Activated naive CD4-positive, alpha-beta T cell treated with anti-CD3 and anti-CD28 coated beads, Interleukin-2, amount 10 ng/mL, durations not matched to agents 5 hours and 36 hours (primary cell): Measurements from ENCODE around the gene PMF1. TPM values are rescaled to one million over a fixed set of nuclear protein-coding genes. Genes with fewer than 3 reads are reported as not detected.

Experiments
- total RNA-seq, 2 experiments: library from RNA; stranded (reverse); gene quantifications; one replicate each; pipeline ENCODE4 v1.2.3, GENCODE V29; 2021

The PMF1 gene, protein sequence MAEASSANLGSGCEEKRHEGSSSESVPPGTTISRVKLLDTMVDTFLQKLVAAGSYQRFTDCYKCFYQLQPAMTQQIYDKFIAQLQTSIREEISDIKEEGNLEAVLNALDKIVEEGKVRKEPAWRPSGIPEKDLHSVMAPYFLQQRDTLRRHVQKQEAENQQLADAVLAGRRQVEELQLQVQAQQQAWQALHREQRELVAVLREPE
- 10 to 100 TPM; 70.4 to 71.4 TPM for total RNA-seq

DNA sequence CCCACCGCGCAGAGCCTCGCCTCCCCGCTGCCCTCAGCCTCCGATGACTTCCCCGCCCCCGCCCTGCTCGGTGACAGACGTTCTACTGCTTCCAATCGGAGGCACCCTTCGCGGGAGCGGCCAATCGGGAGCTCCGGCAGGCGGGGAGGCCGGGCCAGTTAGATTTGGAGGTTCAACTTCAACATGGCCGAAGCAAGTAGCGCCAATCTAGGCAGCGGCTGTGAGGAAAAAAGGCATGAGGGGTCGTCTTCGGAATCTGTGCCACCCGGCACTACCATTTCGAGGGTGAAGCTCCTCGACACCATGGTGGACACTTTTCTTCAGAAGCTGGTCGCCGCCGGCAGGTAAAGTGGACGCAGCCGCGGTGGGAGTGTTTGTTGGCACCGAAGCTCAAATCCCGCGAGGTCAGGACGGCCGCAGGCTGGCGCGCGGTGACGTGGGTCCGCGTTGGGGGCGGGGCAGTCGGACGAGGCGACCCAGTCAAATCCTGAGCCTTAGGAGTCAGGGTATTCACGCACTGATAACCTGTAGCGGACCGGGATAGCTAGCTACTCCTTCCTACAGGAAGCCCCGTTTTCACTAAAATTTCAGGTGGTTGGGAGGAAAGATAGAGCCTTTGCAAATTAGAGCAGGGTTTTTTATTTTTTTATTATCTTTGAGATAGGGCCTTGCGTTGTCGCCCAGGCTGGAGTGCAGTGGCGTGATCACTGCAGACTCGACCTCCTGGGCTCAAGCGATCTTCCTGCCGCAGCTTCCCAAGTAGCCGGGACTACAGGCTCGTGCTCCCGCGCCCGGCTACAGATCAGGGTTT is at the start of gene PMF1:
TSS of gene PMF1 (plus strand) at position 175 of the 811 bp plus-strand sequence. CDS start at position 184, 9 bp downstream.

DNA sequence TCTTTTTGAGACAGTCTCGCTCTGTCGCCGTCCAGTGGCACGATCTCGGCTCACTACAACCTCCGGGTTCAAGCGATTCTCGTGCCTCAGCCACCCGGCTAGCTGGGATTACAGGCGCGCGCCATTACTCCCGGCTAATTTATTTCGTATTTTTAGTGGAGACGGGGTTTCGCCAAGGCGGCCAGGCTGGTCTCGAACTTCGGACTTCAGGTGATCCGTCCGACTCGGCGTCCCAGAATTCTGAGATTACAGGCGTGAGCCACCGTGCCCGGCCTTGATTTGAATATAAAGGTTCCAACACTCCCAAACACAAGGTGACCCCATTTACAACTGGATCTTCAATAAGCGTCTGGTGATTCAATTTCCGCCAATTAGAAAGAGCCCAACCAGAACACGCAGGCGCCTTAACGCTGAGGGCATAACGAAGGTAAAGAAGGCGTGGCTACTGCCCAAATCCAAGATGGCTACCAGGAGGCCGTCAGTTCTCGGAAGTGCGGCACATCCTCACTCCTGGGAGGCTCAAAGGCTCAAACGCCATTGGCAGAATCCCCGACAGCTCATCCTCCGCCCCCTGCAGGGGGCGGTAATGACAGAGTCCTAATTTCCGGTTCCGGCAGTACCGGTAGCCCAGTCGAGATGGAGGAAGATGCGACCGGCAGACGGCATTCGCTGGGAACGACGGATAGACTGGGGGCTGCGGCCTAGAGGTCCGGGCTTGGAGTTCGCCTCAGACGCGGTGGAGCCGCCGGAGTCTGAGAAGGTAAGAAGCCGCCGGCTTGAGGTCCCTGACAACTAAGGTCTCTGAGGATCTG is 19.1 kb upstream of the PMF1 start, which contains the start of gene SLC25A44:
TSS of gene SLC25A44 (plus strand) at position 617 of the 812 bp plus-strand sequence. CDS start 5,744 bp downstream, outside the sequence.

DNA sequence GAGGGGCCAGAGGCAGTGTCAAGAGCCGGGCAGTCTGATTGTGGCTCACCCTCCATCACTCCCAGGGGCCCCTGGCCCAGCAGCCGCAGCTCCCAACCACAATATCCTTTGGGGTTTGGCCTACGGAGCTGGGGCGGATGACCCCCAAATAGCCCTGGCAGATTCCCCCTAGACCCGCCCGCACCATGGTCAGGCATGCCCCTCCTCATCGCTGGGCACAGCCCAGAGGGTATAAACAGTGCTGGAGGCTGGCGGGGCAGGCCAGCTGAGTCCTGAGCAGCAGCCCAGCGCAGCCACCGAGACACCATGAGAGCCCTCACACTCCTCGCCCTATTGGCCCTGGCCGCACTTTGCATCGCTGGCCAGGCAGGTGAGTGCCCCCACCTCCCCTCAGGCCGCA is 29.1 kb downstream of the PMF1 start, which contains the start of gene BGLAP:
TSS of gene BGLAP (plus strand) at position 259 of the 400 bp plus-strand sequence. CDS start at position 307, 48 bp downstream.

DNA sequence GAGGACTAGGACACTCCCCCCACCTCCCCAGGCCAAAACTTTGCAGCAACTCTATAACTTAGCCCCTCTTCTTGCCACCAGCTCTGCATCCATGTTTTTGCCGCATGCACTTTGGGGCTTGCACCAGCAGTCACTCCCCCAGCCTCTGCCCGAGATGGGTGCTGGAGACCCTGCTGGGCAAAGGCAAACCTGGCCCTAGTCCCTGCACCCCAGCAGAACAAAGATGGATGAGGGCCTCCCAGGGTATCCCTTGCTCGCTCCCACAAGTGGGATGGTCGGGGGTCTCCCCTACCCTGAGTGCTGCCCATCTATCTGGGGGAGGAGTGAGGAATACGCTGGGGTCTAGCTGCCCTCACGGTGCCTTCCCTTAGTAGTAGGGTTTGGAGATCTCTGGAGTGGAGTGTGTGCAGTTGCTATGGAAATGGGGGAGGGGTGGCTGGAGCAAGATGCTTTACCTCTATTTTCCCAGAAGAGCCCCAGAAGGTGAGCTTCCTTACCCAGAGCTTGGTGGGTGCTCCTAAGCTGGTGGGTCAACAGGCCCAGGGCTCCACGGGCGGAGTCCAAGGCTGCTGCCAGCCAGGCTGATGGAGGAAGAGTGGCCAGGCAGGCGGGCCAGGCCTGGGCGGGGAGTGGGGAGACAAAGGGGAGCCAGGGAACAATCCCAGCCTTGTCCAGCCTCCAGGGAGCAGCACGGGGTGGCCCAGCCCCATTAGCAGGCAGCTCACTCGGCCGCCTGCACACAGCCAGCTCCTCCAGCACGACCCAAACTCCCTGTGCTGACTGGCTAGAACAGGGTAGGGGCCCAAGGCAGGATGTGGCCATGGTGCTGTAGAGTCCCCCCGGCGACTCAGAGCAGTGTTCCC is 34.9 kb downstream of the PMF1 start, which contains the start of gene PAQR6:
TSS of gene PAQR6 (minus strand) at position 597 of the 863 bp plus-strand sequence. CDS start 1,325 bp downstream, outside the sequence.

DNA sequence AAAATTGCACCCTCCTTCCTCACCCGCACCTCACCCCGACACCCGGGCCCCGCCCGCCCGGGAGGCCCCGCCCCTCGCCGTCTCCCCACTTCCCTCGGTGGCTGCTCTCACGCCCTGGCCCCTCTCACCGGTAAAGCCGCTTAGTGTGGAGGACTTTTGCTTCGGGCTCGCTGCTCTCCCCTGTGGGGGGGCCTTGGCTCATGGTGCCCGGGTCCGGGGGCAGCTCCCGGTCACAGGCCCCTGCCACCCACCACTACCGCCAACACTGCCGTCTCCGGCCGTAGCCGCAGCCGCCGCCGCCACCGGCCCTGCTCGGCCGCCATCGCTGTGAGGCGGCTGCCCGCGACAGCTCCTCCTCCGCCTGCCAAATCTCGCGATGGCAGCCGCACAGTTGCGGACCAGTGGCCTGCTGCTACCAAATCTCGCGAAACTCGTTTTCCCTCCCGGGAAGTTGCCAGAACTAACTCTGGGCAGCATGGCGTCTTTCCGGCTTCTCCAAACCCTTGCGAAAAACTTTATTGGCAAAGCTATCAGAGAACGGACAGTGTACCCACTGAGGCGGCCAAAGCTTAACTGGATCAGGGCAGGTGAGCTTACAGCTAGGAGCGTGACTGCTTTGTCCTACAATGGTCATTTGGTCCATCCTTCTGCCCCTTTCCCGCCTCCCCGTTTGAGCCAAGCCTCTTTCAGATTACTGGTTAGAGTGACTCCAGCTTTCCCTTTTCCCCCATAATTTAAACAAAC is 69.8 kb downstream of the PMF1 start, which contains the start of gene SMG5:
TSS of gene SMG5 (minus strand) at position 347 of the 744 bp plus-strand sequence. CDS start at position 202, 145 bp downstream.

DNA sequence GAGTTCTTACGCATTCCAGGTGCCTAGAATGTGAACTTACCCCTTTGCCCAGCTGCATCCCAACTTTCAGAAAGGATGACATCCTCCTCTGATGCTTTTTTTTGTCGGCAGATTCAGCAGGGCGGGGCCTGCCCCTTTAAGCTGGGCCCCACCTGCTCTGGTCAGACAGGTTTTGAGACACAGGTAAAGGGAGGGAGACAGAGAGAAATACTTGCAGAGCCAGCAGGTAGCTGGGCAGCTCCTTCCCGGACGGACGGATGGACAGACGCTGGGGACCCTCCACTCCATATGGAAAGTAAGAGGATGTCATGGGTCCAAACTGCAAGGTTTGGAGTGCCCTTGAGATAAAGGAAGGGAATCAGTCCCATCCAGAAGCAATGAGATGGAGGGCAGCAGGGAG is 71.3 kb downstream of the PMF1 start, which contains the start of gene TMEM79:
TSS of gene TMEM79 (plus strand) at position 214 of the 400 bp plus-strand sequence. CDS start 902 bp downstream, outside the sequence.

Other genes with a start within 250 kb of the PMF1 start
- 100 to 1,000 TPM; 140 to 156 TPM for gene ARHGEF2, start 234.5 kb upstream of the PMF1 start, total RNA-seq
- 100 to 1,000 TPM; 291 to 312 TPM for gene SSR2, start 192.1 kb upstream of the PMF1 start, total RNA-seq
- 10 to 100 TPM; 26.2 to 26.5 TPM for gene UBQLN4, start 159.2 kb upstream of the PMF1 start, total RNA-seq
- gene LAMTOR2, start 158.2 kb upstream of the PMF1 start, total RNA-seq, result 10 to 100 TPM; 46.8 to 57.1 TPM
- gene RAB25, start 151.8 kb upstream of the PMF1 start, total RNA-seq, result under 1 TPM; 0.81 to 0.99 TPM
- gene MEX3A, start 130.5 kb upstream of the PMF1 start, total RNA-seq, result not detected
- 1 to 10 TPM; 4.1 to 5.4 TPM for gene LMNA, start 98.3 kb upstream of the PMF1 start, total RNA-seq
- gene SEMA4A, start 59.4 kb upstream of the PMF1 start, total RNA-seq, result 1 to 10 TPM; 1.9 to 2.2 TPM
- 10 to 100 TPM; 23.3 to 28.9 TPM for gene SLC25A44, start 18.9 kb upstream of the PMF1 start, total RNA-seq
- 1 to 10 TPM; 2.2 to 3.5 TPM for gene BGLAP, start 29.2 kb downstream of the PMF1 start, total RNA-seq
- gene PAQR6, start 35.0 kb downstream of the PMF1 start, total RNA-seq, result 1 to 10 TPM; 4.7 to 5.0 TPM
- gene SMG5, start 69.8 kb downstream of the PMF1 start, total RNA-seq, result 10 to 100 TPM; 52.9 to 54.1 TPM
- 1 to 10 TPM; 8.5 to 9.0 TPM for gene TMEM79, start 71.3 kb downstream of the PMF1 start, total RNA-seq
- gene GLMP, start 82.7 kb downstream of the PMF1 start, total RNA-seq, result 10 to 100 TPM; 37.1 to 37.4 TPM
- not detected for gene VHLL, start 86.3 kb downstream of the PMF1 start, total RNA-seq
- 100 to 1,000 TPM; 184 to 186 TPM for gene CCT3, start 125.3 kb downstream of the PMF1 start, total RNA-seq
- gene TSACC, start 125.5 kb downstream of the PMF1 start, total RNA-seq, result not detected
- gene RHBG, start 156.2 kb downstream of the PMF1 start, total RNA-seq, result not detected